ENCODE data around the gene TMEM50A.
"Not testable (repeated sequence)": the region's sequence is repeated elsewhere in the genome, so short reads cannot be mapped to it uniquely, and the experiment has no call there.

Gene TMEM50A

GRCh38 chr1:25387096-25387495 is 49.0 kb downstream of the TMEM50A start:
- not testable (repeated sequence) for DNase-seq (ENCODE audit: low read depth)

GRCh38 chr1:25388691-25389090 is 50.6 kb downstream of the TMEM50A start:
- DNase-seq (ENCODE audit: low read depth), result not testable (repeated sequence)

GRCh38 chr1:25389721-25390120 is 51.6 kb downstream of the TMEM50A start:
- DNase-seq (ENCODE audit: low read depth), result not testable (repeated sequence)

GRCh38 chr1:25392841-25393240 is 54.7 kb downstream of the TMEM50A start:
- no peak for DNase-seq (ENCODE audit: low read depth)

- DNase-seq (ENCODE audit: low read depth), result not testable (repeated sequence)
These were observed 59.4 kb downstream of the TMEM50A start for GRCh38 chr1:25397549-25397948.

GRCh38 chr1:25398079-25398478 is 59.9 kb downstream of the TMEM50A start:
- DNase-seq (ENCODE audit: low read depth), result not testable (repeated sequence)

GRCh38 chr1:25402947-25403803 is 65.0 kb downstream of the TMEM50A start:
- DNase-seq (ENCODE audit: low read depth), result not testable (repeated sequence)

- not testable (repeated sequence) for DNase-seq (ENCODE audit: low read depth)
These were observed 67.7 kb downstream of the TMEM50A start for GRCh38 chr1:25405731-25406305.

- DNase-seq (ENCODE audit: low read depth), result not testable (repeated sequence)
These were observed 71.7 kb downstream of the TMEM50A start for GRCh38 chr1:25409641-25410427.

All from fibroblast of the conjunctiva (primary cell).